CD4-positive, alpha-beta T cell treated with Interferon gamma for 1 hour (primary cell): ENCODE data around the gene NUP85.
"Not testable (repeated sequence)": the region's sequence is repeated elsewhere in the genome, so short reads cannot be mapped to it uniquely, and the experiment has no call there.

ENCODE experiments used
- DNase-seq: peaks from one replicate; pipeline ENCODE4 v3.0.0-alpha.2; 2020

Gene NUP85

DNA sequence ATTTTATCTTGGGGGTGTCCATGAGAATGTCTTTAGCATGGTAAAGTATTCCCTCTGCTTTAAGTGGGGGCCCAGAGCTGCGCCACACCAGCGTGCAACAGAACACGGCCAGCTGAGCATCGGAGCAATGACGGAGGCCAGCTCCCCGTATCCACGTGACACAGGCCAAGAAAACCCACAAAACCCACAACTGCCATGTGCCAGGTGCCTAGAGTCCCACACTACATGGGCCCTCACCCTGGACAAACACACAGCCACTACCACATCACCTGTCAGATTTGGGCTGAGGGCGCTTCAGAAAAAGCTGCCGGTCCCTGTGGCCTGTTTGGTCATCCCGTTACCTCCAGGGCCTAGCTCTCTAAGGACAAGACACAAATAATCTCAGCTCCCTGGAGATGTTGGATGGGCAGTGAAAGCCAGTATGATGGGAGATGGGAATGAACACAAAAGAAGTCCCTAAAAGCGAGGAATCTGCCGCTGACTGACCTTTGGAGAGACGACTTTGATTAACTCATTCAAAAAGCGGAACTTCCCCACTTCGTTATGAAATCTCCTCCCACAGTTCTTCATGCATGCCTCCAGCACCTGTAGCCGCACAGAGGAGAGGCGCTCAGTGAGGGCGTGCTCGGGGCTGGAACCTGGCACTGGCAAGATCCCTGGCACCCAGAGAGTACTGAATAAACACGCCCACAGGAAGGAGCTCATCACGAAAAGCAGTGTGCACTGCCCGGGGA lies 38.8 kb downstream of the NUP85 start:
- DNase-seq = peak; percentile 30

DNA sequence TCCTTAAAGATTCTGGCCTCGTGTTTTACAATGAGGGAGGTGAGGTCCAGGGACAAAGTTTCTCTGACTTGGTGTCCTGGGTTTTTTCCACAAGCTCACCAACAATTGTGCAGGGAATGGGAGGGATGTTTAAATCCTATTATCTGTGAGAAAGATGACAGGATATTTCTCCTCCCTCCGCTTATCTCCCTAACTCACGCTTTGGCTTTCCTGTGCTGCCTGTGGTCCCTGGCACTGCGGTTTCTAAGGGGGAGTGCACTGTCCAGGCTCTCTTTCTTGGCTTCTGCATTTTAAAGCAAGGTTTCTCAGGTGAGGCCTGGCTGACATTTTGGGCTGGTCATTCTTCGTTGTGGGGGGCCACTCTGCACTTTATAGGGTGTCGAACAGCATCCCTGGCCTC lies 39.5 kb downstream of the NUP85 start:
- no peak for DNase-seq

DNA sequence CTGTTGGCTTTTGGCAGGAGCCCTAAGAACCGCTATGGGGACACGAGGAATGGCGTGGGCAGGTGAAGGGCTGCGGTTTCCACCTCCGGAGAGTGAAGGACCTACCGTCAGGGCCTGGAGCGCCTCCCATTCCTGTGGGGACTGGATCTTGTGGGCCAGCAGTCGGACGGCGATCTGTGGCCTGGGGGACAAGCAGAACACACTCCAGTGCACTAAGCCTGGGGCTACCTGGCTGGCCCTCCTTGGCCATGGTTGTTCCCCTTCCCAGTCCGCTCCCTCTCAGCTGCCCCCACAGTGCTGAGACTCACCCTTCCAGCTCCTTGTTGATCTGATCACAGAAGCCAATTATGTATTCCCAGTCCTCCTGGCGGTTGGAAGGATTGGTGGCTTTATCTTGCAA lies 40.9 kb downstream of the NUP85 start:
- DNase-seq = no peak

DNA sequence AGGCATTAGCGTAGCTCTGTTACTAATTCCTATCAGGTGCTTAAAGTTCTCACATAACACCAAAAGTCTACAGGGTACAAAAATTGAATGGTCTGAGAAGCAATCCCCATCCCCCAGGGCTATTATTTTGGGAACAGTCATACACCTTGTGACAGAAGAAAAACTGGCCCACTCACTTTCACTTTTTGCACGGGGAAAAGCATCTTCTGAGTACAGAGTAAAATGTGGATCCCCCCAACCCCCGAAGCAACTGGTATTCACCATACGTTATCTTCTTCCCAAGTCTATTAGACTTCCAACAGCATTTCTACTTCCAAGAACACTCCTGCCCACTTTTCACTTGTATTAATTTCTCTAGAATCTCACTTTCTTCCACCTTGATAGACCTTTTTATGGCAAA lies 44.1 kb downstream of the NUP85 start:
- DNase-seq = no peak

DNA sequence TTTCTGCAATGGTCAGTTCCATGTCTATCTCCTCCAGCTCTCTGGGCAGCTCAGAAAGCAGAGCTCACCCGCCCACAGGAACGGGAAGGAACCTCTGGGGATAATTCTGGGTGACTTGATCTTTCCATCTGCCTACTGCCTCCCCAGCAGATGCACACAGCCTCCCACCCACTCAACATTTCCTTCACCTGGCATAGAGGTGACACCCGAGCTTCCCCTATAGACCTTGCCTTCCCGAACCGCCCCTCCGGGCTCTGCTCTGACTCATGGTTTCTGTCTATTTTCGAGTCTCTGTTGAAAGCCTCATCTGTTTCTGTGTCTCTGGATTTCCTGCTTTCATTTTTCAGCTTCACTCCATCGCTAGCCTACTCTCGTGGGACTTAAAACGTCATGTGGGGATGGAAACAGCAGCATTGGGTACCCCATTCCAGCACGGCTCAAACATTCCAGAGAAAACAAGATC lies 44.6 kb downstream of the NUP85 start:
- DNase-seq = peak; percentile 24

DNA sequence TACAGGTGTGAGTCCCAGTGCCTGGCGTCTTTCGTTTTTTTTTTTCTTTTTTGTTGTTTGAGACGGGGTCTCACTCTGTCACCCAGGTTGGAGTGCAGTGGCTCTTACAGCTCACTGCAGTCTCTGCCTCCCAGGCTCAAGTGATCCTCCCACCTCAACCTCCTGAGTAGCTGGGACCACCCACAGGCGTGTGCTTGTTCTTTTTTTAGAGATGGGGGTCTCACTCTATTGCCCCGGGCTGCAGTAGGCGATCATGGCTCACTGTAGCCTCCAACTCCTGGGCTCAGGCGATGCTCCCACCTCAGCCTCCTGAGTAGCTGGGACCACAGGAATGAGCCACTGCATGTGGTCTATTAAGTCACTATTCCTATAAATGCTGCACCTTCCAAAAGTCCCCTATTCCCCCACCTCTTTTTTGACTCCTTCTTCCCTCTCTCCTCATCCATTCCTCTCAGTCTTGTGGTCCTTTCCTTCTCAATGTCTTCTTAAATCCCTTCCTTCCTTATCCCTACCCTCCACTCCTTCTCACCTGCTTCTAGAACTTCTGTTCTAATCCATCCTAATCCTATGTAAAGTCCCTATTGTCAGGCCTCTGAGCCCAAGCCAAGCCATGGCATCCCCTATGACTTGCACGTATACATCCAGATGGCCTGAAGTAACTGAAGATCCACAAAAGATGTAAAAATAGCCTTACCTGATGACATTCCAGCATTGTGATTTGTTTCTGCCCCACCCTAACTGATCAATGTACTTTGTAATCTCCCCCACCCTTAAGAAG lies 46.7 kb downstream of the NUP85 start:
- no peak for DNase-seq

DNA sequence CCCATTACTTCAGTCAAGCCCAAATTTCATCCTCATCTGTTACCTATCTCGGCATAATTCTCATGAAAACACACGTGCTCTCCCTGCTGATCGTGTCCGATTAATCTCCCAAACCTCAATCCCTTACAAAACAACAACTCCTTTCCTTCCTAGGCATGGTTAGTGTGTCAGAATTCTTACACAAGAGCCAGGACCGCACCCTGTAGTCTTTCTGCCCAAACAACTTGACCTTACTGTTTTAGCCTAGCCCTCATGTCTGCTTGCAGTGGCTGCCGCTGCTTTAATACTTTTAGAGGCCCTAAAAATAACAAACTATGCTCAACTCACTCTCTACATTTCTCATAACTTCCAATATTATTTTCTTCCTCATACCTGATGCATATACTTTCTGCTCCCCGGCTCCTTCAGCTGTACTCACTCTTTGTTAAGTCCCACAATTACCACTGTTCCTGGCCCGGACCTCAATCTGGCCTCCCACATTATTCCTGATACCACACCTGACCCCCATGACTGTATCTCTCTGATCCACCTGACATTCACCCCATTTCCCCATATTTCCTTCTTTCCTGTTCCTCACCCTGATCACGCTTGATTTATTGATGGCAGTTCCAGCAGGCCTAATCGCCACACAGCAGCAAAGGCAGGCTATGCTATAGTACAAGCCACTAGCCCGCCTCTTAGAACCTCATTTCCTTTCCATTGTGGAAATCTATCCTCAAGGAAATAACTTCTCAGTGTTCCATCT lies 50.6 kb downstream of the NUP85 start:
- not testable (repeated sequence) for DNase-seq

DNA sequence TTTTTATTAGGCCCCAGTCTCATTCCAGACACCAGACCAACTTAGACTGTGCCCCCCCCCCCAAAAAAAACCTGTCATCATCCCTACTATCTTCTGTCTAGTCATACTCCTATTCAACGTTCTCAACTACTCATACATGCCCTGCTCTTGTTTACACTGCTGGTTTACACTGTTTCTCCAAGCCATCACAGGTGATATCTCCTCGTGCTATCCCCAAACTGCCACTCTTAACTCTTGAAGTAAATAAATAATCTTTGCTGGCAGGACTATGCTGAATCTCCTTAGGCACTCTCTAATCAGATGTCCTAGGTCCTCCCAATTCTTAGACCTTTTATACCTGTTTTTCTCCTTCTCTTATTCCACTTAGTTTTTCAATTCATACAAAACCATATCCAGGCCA lies 51.7 kb downstream of the NUP85 start:
- not testable (repeated sequence) for DNase-seq

DNA sequence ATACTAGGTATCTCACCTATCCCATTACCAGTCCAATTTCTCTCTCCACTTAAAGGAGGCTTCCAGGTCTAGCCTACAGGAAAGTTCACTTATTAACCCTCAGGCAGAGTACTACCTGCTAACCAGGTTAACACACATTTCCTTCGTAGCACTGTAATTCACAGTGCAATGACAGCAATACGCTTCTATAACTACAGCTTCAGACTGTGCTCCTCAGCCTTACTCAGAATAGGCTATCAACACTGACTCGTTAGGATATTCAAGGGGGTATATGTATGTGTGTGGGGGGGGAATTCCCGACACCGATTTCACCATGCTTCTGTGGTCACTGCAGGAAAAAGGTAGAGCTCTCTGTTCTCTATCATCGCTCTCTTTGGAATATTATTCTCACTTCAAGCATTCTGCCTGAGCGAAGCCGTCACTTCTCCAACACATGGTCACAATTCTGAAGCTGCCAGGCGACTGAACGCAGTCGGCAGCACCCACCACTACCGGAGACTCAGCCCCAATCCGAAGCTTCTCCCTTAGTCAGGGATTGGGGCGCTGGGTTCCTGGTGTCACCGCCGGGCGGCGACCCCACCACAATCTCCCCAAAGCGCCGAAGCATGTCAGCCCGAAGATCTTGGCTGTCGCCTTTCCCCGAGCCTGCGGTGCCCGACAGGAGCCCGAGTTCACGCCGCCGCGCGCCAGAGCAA lies 55.3 kb downstream of the NUP85 start:
- peak; percentile 32 for DNase-seq

DNA sequence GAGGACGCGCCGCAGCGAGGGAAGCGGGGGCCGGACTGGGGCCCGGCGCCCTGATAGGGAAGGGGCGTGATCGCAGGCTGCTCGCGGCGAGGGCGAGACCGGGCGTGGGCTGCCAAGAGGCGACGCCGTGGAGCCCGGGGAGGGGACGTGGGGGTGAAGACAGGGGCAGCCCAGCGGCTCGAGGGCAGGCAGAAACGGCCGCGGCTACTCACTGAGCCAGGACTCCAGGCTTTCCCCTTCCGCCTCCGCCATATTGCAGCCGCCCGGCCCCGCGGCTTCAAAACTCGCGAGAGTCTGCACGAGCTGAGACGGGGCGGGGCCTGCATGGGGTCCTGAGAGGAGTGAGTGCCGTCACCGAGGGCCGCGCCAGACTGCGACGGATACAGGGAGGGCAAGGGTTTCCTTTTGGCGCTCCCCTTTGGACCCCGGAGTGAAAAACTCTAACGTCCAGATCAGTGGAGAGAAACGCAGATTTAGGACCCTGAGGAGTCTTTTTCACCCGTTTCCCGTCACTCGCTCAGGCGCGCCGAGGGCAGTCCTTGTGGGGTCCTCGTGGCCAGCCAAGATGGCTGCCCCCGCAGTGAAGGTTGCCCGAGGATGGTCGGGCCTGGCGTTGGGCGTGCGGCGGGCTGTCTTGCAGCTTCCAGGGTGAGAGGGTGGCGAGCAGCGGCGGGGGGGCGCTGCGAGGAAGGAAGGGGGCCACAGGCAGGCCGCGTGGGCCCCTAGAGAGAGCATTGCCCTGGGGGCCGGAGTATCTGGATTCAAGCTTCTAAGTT lies 56.0 kb downstream of the NUP85 start, which contains the start of the genes GGA3 and MRPS7:
TSS of gene GGA3 (minus strand) at position 271 of the 776 bp plus-strand sequence. CDS start at position 252, 19 bp downstream.
TSS of gene MRPS7 (plus strand) at position 544 of the 776 bp plus-strand sequence. CDS start at position 566, 22 bp downstream.
- DNase-seq = peak; percentile 93

DNA sequence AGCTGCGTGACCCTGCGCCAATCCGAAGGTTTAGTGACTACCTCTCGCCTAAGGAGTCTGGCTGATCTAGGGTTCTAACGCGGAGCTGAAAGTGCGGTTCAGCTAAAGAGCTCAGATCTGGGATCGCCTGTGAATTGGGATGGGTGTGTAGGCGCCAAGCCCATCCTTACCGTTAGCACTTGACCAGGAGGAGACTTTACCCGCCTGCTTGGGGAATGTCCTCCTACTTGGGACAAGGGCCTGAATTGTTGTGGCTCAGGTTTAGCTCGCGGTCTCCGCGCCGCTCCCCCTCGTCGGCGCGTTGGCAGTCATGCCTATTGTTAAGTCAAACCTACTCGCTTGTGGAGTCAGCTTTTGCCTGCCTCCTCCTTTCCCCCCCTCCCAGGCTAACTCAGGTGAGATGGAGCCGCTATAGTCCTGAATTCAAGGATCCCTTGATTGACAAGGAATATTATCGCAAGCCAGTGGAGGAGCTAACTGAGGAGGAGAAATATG lies 56.7 kb downstream of the NUP85 start:
- no peak for DNase-seq

DNA sequence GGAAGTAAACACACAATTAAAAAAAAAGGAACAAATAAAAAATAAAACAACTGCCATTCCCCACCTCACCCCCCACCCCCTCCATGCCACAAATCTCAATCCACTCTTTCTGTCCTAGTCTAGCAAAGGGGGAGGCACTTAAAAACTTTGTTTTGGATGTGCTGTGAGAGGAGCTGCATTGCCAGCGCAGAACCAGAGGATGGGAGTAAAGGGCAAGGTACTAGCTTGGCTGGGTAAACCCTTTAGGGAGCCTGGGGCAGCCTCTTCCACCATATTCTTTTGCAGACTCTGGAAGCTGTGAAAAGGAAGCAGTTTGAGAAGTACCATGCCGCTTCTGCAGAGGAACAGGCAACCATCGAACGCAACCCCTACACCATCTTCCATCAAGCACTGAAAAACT lies 57.6 kb downstream of the NUP85 start:
- DNase-seq = no peak

DNA sequence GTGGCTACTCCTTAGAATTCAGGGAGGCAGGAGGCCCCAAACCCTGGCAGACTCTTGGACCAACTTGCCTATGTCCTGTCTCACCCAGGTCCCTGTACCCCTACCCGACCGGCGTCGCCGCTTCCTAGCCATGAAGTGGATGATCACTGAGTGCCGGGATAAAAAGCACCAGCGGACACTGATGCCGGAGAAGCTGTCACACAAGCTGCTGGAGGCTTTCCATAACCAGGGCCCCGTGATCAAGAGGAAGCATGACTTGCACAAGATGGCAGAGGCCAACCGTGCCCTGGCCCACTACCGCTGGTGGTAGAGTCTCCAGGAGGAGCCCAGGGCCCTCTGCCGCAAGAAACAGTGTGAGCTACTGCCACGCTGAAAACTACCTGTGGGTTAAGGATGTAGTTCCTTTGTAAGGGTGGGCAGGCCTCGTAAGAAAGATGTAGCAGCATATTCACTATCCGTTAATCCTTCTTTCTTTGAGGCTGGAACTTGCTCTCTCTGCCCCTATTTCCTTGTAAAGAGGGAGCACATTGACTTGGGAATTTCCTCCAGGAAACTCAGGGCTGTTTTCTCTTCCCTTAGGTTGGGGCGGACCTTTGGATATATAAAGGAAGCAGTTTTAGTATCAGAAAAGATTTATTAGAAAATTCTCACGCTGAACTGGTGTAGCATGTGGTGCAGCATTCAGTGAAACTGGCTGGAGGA lies 60.3 kb downstream of the NUP85 start:
- DNase-seq = no peak

DNA sequence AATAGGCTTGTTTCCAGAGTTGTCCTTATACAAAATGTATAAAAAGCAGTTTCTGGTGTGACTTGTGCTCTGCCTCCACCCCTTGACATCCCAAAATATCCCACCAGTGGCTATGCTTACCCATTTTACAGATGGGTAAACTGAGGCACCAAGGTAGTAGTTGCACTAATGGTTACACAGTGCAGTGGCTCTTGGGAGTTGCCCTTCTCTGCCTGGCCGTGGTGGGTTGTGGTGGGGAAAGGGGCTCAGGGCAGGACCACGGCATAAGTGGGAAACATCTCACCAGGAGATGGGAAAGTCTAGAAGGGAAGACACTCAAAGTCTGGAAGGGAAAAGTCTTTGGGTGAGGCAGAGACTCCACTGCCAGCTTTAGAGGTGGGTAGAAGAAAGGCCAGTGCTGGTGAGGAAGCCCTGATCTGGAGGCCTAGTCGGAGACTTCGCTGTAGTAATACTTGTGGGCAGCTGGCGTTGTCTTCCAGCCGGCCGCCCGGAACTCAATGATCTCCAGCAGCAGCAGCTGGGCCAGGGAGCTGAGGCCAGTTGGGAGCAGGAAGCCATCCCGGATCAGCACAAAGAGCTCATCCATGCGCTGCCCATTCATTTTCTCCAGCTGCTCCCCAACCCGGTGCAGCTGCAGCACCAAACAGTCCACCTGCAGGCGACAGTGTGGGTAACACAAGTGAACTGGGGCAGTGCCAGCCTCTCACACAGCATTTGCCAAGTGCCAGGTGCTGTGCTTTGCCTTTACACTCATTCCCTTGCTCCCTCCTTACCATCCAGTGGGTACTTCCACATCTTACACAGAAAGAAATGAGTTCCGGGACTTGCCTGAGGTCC lies 61.1 kb downstream of the NUP85 start:
- DNase-seq = no peak

DNA sequence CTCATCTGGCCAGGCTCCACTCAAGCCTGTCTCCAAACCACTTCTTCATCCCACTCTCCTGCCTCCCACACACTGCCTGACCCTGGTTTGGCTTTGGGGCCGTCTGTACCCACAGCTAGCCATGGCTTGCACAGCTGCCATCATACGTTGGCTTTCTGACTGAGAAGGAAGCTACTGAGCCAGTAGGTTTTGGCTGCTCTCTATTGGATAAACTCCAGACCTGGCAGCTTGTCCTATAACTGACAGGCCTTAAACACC lies 61.6 kb downstream of the NUP85 start:
- no peak for DNase-seq

DNA sequence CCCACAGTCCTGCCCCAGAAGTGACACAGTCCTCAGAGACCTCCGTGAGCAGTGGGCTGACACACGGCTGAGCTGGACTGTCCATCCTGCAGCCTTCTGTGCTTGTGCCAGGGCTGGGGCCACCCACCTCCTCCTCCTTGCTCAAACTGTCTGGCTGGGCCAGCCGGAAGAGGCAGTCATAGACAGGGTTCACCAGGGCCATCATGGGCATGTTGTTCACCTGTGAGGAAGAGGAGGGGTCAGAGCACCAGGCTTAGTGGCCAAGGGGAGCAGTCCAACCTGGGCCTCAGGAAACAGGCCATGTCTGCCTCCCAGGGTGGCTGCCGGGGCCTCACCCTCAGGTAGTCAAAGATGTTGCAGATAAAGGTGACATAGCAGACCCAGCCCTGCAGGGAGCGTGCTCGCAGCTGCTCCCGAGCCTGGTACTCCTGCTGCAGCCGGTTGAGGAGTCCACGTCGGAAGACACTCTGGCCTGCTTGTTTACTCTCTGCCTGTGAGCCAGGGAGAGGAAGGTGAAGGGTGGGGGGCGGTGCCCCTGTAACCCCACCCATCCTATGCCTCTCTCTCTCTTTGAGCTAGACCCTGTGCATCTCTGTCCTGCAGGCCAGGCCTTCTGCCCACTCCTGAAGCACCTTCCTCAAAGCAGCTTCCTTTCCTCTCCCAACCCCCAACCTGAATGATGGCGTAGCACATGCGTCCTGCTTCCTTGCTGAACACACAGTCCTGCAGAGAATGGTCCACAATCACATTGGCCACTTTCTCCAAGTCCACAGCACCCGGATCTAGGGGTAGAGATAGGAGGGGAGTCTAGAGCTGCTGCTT lies 62.1 kb downstream of the NUP85 start:
- no peak for DNase-seq

DNA sequence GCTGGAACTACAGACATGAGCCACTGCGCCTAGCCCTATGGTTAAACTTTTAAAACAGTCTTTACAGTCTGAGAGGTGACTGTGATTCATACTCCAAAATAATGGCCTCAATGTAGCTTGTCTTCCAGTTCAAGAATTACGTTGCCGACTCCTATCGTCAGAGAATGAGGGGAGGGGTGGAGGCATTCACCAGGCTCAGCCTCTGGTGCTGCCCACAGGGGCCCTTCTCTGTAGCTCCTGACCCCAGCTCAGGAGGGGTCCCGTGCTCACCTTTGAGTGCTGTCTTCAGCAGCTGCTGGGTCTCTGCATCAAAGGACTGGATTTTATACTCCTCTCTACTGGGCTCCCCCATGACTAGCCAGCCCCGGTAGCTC lies 64.4 kb downstream of the NUP85 start:
- no peak for DNase-seq

DNA sequence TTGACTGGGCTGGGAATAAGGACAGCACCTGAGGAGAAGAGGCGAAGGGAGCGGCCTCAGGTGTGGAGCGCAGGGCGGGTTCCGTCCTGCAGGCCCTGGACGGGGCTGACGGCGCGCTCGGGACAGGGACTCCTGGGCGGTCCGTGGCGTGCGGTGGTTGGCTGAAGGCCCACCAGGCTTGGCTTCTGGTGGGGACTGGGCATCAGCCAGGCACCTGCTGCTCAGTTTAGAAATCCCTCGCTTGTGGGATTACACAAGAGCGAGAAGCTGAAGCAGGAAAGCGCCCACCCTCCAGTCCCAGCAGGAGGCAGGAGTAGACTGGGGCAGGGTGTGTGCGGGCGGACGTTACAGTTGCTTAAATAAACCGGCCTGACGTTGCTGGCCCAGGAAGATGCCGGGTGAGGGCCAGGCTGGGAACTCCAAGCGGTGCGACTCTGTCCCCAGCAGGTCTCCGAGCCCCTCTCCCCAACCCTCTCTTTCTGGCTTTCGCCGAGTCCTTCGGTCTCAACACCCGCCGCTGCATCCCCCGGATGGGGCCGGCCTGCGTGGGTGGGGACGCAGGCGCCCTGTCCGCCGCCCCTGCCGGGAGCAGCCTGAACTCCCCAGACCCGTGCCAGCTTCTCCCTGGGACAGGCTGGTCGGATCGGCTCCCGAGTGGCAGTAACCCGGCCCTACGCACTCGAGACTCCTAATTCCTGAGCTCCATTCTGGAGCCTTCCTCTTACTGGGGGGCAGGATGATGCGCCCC lies 64.9 kb downstream of the NUP85 start:
- DNase-seq = peak; percentile 55

DNA sequence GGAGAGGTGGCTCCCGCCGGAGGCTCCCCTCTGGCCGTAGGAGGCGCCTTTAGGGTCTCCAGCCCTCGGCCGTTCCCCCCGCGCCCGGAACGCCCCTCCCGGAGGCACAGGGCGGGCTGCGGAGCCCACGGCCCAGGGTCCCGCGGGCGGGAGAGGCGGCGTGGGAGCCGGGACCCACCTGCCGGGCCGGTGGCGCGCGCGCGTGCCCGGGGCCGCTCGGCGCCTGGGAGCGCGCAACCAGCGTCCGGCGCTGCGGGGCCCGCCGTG lies 65.4 kb downstream of the NUP85 start, which contains the start of gene MIF4GD:
TSS of gene MIF4GD (minus strand) at position 266 of the 267 bp plus-strand sequence. CDS start 1,036 bp downstream, outside the sequence.
- DNase-seq = no peak
